ENCODE results near the gene SFRP5. TPM values are rescaled to one million over a fixed set of nuclear protein-coding genes. Genes with fewer than 3 reads are reported as not detected.
A peak's percentile ranks its signal among the peaks of the same experiment; 100 is the strongest.

Gene SFRP5
- total and polyA plus RNA-seq, 2 of the 13 experiments (the other 11 are each of a cell fraction or from before 2014, with no cell fraction given), result 0.32 to 1.7 TPM

DNA sequence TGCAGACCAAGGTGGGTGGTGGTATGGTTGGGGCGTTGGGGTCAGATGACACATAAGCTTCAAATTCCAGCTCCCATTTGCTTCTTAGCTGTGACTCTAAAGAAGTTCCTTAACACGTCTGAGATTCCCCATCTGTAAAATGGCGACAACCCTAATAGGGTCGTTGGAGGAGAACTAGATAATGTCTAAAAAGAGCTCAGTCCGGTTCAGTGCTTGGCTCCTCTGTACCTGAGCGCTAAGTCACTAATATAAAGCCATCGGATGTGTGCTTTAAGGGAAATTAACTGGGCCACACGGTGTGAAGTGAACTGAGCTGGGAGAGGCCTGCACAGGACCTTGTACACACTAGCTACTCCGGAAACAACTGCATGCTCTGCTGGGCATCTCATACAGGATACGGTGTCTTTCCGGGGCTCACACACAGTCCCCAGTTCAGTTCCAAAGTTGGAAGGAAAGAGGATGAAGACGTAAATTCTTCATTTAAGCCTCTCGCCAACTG lies 35.3 kb downstream of the SFRP5 start (continued):
- TF ChIP-seq, protein P1, sequence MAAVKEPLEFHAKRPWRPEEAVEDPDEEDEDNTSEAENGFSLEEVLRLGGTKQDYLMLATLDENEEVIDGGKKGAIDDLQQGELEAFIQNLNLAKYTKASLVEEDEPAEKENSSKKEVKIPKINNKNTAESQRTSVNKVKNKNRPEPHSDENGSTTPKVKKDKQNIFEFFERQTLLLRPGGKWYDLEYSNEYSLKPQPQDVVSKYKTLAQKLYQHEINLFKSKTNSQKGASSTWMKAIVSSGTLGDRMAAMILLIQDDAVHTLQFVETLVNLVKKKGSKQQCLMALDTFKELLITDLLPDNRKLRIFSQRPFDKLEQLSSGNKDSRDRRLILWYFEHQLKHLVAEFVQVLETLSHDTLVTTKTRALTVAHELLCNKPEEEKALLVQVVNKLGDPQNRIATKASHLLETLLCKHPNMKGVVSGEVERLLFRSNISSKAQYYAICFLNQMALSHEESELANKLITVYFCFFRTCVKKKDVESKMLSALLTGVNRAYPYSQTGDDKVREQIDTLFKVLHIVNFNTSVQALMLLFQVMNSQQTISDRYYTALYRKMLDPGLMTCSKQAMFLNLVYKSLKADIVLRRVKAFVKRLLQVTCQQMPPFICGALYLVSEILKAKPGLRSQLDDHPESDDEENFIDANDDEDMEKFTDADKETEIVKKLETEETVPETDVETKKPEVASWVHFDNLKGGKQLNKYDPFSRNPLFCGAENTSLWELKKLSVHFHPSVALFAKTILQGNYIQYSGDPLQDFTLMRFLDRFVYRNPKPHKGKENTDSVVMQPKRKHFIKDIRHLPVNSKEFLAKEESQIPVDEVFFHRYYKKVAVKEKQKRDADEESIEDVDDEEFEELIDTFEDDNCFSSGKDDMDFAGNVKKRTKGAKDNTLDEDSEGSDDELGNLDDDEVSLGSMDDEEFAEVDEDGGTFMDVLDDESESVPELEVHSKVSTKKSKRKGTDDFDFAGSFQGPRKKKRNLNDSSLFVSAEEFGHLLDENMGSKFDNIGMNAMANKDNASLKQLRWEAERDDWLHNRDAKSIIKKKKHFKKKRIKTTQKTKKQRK (IDR thresholded peaks at IDR 0.05; ENCODE audit: low read length), result no peak
- TF ChIP-seq SATB2 (CRISPR knock-in tag; IDR thresholded peaks at IDR 0.05) (no peak), EHMT2 (IDR thresholded peaks at IDR 0.05; ENCODE audit: borderline replicate concordance, low read depth, low read length) (0 out of 2 replicates have a peak, but pooled peaks have one; percentile 26), ZNF44 (CRISPR knock-in tag; IDR thresholded peaks at IDR 0.05) (no peak), NCOR1 (IDR thresholded peaks at IDR 0.05; ENCODE audit: borderline replicate concordance, low read length) (no peak), FLYWCH1 (CRISPR knock-in tag; IDR thresholded peaks at IDR 0.05) (no peak; the same call in 1 of the 2 replicates), RFX5 (IDR thresholded peaks at IDR 0.05; ENCODE audit: low read depth, low read length) (no peak), KLF15 (CRISPR knock-in tag; IDR thresholded peaks at IDR 0.05; ENCODE audit: borderline replicate concordance) (no peak), HHEX (CRISPR knock-in tag; IDR thresholded peaks at IDR 0.05) (no peak), ZNF83 (CRISPR knock-in tag; IDR thresholded peaks at IDR 0.05; ENCODE audit: borderline replicate concordance) (no peak), ZNF891 (CRISPR knock-in tag; IDR thresholded peaks at IDR 0.05) (no peak)
- TF ChIP-seq, protein P2, sequence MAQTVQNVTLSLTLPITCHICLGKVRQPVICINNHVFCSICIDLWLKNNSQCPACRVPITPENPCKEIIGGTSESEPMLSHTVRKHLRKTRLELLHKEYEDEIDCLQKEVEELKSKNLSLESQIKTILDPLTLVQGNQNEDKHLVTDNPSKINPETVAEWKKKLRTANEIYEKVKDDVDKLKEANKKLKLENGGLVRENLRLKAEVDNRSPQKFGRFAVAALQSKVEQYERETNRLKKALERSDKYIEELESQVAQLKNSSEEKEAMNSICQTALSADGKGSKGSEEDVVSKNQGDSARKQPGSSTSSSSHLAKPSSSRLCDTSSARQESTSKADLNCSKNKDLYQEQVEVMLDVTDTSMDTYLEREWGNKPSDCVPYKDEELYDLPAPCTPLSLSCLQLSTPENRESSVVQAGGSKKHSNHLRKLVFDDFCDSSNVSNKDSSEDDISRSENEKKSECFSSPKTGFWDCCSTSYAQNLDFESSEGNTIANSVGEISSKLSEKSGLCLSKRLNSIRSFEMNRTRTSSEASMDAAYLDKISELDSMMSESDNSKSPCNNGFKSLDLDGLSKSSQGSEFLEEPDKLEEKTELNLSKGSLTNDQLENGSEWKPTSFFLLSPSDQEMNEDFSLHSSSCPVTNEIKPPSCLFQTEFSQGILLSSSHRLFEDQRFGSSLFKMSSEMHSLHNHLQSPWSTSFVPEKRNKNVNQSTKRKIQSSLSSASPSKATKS (CRISPR knock-in tag; IDR thresholded peaks at IDR 0.05), result no peak
- TF ChIP-seq, protein P3, sequence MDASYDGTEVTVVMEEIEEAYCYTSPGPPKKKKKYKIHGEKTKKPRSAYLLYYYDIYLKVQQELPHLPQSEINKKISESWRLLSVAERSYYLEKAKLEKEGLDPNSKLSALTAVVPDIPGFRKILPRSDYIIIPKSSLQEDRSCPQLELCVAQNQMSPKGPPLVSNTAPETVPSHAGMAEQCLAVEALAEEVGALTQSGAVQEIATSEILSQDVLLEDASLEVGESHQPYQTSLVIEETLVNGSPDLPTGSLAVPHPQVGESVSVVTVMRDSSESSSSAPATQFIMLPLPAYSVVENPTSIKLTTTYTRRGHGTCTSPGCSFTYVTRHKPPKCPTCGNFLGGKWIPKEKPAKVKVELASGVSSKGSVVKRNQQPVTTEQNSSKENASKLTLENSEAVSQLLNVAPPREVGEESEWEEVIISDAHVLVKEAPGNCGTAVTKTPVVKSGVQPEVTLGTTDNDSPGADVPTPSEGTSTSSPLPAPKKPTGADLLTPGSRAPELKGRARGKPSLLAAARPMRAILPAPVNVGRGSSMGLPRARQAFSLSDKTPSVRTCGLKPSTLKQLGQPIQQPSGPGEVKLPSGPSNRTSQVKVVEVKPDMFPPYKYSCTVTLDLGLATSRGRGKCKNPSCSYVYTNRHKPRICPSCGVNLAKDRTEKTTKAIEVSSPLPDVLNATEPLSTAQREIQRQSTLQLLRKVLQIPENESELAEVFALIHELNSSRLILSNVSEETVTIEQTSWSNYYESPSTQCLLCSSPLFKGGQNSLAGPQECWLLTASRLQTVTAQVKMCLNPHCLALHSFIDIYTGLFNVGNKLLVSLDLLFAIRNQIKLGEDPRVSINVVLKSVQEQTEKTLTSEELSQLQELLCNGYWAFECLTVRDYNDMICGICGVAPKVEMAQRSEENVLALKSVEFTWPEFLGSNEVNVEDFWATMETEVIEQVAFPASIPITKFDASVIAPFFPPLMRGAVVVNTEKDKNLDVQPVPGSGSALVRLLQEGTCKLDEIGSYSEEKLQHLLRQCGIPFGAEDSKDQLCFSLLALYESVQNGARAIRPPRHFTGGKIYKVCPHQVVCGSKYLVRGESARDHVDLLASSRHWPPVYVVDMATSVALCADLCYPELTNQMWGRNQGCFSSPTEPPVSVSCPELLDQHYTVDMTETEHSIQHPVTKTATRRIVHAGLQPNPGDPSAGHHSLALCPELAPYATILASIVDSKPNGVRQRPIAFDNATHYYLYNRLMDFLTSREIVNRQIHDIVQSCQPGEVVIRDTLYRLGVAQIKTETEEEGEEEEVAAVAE (CRISPR knock-in tag; IDR thresholded peaks at IDR 0.05; ENCODE audit: borderline replicate concordance), result no peak
- TF ChIP-seq, protein P4, sequence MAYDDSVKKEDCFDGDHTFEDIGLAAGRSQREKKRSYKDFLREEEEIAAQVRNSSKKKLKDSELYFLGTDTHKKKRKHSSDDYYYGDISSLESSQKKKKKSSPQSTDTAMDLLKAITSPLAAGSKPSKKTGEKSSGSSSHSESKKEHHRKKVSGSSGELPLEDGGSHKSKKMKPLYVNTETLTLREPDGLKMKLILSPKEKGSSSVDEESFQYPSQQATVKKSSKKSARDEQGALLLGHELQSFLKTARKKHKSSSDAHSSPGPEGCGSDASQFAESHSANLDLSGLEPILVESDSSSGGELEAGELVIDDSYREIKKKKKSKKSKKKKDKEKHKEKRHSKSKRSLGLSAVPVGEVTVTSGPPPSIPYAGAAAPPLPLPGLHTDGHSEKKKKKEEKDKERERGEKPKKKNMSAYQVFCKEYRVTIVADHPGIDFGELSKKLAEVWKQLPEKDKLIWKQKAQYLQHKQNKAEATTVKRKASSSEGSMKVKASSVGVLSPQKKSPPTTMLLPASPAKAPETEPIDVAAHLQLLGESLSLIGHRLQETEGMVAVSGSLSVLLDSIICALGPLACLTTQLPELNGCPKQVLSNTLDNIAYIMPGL (CRISPR knock-in tag; IDR thresholded peaks at IDR 0.05; ENCODE audit: borderline replicate concordance in 1 of 2, low read depth in 1 of 2), result no peak
